HTERT RPE-1 (cell line): ENCODE data around the gene SLC39A12.

Experiments used
- in situ Hi-C: fragments of 300-500 bp; cut with MboI; formaldehyde crosslinking; loops from 4 replicates; pipeline ENCODE4 v1.14.3; 2020; ENCODE audit warnings: low sequenced_read_pairs

The SLC39A12 gene

DNA sequence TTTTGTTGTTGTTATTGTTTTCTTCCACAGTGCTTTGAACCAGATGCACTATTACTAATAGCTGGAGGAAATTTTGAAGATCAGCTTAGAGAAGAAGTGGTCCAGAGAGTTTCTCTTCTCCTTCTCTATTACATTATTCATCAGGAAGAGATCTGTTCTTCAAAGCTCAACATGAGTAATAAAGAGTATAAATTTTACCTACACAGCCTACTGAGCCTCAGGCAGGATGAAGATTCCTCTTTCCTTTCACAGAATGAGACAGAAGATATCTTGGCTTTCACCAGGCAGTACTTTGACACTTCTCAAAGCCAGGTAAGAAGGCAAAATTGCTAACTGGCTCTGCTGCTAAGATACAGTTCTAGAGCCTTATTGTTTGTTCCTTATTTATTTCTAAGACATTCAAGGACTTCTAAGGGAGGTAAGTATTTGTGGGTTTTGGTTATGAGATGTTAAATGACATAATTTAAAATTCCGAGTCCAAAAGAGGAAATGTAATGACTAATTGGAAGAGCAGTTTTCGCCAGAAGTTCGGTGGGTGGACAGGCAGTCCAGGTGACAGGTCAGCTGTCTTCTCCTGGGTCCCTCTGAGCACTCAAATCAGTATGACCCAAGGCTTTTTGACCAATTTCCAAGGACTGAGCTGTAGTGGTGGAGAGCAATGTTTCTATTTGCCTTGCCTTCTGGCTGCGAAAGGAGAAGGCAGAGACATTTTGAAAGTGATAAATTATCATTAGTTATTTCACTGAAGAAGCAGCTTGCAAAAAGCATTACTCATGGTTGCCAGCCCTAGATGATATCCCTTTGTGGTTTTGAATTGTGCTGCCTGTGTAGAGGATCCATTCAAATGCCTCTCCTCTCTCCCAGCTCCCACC, 10.1 kb downstream of the SLC39A12 start:
- in situ Hi-C loops = no loop called here

DNA sequence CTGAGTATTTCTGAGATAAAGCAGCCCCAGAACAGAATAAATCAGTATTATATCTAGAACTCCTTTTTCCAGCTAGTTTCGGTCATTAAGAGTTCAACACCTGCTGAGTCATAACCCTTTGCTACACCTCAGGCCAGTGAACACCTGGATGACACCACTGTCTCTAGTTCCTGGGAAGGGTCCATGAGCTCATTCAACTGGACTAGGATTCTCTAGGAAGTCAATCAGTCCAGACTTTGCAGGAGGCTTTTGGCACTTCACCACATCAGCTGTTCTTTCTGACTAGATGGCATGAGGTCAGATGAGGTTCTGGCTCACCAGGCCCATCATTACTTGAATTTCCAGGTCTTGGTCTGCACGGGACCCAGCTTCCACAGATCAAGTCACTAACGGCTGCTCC, 11.7 kb downstream of the SLC39A12 start:
- in situ Hi-C loops = no loop called here

DNA sequence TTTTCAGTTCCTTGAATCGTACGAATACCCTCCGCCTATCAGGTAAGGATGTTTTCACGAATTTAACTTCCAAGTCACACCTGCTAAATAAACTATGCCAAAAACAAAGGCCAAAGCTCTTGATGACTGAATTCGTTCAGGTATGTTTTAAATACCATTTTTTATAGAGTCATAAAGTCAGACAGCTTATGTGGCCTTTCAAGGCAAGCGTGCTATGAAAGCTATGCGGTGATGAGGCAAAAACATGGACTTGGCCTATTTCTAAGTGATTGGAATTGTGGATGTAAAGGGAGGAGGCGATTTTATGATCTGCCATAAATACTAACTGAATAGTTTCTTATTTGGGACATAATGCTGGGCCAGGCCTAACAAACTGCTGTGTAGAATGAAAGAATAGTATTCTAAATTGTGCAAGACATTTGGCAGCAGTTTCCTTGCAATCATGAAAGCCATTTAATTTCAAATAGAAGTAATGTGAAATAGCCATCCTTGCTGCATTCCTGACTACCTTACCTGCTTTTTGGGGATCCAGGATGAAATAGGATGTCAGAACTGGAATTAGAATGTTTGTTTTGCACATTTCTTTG, 14.0 kb downstream of the SLC39A12 start:
- in situ Hi-C loops = no loop called here

DNA sequence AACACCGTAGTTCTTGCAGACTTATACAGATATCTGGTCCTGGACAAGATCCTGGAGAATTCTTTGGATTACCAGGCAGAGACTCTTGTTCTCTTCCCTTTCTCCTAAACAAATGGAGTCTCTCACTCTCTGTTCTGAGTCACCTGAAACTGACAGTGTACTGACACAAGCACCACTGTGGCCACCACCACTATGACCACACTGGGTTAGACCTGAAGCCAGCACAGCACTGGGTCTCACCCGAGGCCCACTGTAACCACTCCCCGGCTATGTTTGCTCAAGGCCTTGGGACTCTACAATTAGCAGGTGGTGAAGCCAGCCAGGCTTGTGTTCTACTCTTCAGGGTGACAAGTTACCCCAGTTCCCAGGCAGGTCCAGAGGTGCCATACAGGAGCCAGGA, 22.8 kb downstream of the SLC39A12 start:
- in situ Hi-C loops = no loop called here

GRCh38 chr10:17980846-17981565, 29.3 kb downstream of the SLC39A12 start:
- in situ Hi-C loops = no loop called here

- in situ Hi-C loops = no loop called here
These were observed 30.2 kb downstream of the SLC39A12 start for GRCh38 chr10:17981766-17982380.

DNA sequence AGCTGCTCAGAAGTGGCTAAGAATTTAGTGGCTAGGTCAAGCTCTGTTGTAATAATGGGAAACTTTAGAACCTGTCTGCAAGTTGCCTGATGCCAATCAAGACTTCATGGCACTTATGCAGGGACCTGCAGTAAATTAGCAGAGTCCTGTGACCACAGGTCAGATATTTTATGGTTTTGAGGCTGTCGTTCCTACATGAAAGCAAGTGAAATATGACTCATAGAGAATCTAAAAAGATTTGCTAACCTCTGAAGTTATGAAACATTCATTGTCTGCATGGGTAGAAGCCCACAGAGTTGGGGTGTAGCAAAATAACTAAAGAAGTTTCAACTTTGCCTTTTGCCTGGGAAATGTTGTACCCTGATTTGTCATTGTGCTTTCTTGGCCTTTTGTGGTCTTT, 32.3 kb downstream of the SLC39A12 start:
- in situ Hi-C loops = no loop called here

- in situ Hi-C loops = no loop called here
These were observed 32.8 kb downstream of the SLC39A12 start for GRCh38 chr10:17984563-17984962.

GRCh38 chr10:17989908-17990767, 38.4 kb downstream of the SLC39A12 start:
- in situ Hi-C loops = no loop called here

DNA sequence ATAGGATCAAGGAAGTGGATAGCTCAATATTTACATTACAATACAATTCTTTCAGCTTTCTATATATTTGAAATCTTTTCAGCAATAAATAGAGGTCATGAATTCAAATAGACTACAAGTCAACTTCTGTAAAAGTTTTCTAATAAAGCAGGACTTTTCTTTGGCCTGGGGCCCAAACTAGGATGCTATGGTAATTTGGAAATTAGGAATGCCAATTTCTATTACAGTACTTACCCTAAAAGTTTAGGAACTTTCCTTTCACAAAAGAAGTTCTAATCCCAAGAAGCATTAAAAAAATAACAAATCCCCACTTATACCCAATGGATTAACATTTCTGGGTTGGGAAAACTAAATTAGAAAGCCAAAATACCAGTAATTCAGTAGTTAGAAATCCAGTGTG, 40.5 kb downstream of the SLC39A12 start:
- in situ Hi-C loops = no loop called here

GRCh38 chr10:17993361-17993760, 41.6 kb downstream of the SLC39A12 start:
- in situ Hi-C loops = no loop called here

GRCh38 chr10:18000601-18001000, 48.9 kb downstream of the SLC39A12 start:
- in situ Hi-C loops = no loop called here

DNA sequence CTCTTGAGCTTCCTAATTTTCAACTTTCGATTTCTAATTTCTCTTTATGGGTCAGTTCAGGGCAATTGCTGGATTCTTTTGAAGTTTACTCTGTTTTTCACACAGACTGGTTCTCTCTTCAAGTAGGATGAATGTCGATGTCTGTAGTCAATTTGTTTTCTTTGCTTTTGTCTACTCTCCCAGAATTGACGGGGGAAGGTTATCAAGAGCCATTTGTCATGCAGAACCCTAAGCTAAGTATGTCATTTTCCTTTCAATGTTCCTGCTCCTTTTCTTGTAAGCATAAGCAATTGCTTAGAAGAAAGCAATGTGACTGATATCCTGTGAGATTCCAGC, 53.7 kb downstream of the SLC39A12 start:
- in situ Hi-C loops = no loop called here

GRCh38 chr10:18005781-18006456, 54.2 kb downstream of the SLC39A12 start:
- in situ Hi-C loops = no loop called here

DNA sequence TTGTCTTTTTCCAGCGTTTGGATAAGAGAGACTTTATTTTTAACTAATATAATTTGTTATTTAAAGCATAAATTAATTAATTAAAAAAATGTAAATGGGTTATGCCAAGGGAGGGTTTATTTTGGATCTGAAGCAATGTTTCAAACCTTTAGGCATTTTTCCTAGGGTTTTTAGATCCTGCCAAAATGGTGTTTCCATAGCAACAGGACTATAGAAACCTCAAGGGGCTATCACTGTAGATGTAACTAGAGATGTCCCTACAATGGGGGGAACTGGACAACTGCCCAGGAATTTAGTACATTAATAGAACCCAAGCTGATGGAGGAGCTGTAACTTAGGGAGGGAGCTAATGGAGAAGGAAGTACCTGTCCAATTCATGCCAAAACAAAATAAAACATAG, 57.3 kb downstream of the SLC39A12 start:
- in situ Hi-C loops = no loop called here

- in situ Hi-C loops = no loop called here
These were observed 58.3 kb downstream of the SLC39A12 start for GRCh38 chr10:18010050-18010449.

DNA sequence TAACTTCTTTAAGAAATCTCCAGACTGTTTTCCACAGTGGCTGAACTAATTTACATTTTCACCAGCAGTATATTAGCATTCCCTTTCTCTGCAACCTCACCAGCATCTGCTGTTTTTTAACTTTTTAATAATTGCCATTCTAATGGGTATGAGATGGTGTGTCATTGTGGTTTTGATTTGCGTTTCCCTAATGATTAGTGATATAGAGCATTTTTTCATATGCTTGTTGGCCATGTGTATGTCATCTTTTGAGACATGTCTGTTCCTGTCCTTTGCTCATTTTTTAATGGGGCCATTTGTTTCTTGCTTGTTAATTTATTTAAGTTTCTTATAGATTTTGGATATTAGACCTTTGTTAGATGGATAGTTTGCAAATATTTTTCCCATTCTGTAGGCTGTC, 68.8 kb downstream of the SLC39A12 start:
- in situ Hi-C loops = no loop called here

GRCh38 chr10:18021725-18022480, 70.2 kb downstream of the SLC39A12 start:
- in situ Hi-C loops = no loop called here
